Glomerular endothelial cell (primary cell): ENCODE measurements around the gene CLEC2B. TPM values are rescaled to one million over a fixed set of nuclear protein-coding genes. Genes with fewer than 3 reads are reported as not detected.

Experiments used
- DNase-seq: peaks from one replicate; pipeline ENCODE4 v3.0.0-alpha.2; 2011; ENCODE audit warnings: low read depth, low spot score; ENCODE audit errors: extremely low read depth
- total RNA-seq: library from RNA; depleted of rRNA; stranded (reverse); fragments of >200 nt; gene quantifications from 2 replicates; pipeline ENCODE4 v1.2.3, GENCODE V29; 2015

Gene CLEC2B
- total RNA-seq, 1 donor from 2014 or later, result 31.2 TPM

DNA sequence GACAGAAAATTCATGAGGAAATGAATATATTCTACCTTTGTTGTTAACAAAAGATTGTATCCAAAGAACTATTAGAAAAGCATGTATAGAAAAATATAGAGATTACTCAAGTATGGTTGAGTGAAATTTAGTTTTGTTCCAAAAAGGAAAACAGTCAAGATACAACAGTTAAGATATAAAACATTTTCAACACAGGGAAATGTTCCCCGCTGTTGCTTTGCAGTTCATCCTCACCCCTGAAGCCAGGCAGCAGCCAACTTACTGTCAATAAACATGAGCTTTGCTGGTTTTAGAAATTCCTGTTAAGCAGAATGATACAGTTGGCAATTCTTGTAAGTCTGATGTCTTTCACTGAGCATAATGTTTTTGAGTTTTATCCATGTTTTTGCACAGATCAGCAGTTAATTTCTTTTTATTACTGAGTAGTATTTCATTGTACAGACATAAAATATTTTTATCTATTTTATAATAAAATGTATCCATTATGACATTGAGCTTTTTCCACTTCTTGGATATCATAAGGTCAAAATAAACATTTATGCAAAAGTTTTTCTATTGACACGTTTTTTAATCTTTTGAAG is 1.2 kb upstream of the CLEC2B start:
- no peak for DNase-seq

DNA sequence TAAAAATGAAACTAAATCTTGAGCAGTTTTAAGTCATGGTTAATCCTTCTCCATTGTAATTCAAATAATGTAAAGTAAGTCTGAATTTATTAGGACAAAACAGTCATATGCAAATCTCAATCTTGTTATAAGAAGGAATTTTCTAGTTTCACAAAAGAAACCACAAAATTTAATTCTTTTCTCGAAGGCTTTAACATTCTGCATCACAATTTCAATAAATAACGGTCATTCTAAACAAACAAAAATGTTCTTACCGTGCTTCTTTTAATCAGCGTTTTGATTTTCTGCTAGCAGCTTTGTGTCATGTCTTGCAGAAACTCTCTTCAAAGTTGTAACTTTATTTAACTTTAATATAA is 225 bp downstream of the CLEC2B start:
- DNase-seq, result no peak

DNA sequence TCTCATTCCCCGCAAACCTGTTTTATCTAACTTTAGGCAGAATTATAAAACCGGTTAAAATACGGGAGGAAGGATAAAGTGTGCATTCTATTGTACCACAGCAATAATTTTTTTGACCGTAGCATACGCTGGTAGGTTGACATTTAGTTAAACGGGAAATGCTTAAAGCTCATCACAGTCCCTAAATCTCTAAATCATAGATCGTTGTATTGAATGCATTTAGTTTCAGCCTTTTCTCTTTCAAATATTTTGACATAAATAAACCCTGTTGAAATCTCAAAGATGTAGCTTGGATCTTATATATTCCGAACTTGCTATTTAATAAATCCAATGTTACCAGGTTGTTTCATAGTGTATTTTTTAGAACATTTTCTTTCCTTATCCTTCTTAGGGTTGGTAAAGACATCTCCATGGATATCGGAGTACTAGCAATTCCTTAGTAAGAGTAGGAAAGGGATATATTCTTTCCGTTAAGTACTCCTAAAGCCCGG is 798 bp downstream of the CLEC2B start:
- no peak for DNase-seq

DNA sequence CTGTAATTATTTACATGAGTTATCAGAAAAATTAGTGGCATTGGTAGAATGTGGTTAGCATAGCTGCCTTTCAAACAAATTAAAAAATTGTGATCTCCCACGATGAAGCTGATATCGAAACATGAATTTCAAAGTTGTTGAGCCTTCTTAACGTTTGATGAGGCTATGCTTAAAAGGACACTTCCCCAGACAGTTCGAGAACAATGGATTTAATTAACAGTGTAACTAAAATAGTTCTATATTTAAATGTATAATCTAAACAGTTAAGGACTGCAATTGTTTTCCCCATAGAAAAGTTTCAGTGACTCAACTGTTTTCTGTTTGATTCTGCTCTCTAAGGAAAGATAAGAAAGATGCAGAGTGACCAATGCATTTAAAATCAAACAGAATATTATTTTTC is 1.6 kb downstream of the CLEC2B start:
- DNase-seq, result no peak

DNA sequence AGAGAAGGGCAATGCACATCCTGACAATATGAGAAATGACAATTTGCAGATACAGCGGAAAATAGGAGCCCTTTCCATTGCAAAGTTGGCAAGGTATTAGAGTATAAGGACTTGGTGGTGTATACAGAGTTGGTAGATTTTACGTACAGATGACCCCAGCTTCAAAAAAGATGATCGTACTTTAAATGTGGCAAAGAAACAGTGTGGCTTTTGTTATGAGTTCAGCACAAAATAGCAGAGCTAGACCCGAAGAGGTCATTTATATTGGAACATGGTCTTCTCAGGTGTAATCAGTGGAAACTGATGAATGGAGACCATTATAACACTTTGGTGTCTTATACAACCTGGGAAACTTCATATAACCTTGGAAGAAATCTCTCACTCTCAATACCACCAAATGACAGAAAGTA is 2.3 kb downstream of the CLEC2B start:
- no peak for DNase-seq

DNA sequence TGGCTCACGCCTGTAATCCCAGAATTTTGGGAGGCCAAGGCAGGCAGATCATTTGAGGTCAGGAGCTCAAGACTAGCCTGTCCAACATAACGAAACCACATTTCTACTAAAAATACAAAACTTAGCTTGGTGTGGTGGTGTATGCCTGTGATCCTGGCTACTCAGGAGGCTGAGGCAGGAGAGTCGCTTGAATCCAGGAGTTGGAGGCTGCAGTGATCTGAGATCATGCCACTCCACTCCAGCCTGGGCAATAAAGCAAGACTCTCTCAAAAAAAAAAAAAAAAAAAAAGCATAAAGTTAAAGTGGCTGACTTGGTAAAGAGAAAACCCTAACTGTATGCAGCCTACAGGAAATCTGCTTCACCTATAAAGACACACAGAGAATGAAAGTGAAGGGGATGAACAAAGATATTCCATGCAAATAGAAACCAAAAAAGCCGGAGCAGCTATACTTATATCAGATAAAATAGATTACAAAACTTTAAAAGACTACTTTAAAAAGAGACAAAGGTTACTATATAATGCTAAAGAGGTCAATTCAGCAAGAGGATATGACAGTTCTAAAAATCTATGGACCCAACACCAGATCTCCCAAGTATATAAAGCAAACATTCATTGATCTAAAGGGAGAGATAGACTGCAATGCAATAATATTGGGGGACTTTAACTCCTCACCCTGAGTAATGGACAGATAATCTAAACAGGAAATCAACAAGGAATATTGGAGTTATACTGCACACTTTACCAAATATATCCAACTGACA is 4.1 kb downstream of the CLEC2B start:
- DNase-seq, result no peak

DNA sequence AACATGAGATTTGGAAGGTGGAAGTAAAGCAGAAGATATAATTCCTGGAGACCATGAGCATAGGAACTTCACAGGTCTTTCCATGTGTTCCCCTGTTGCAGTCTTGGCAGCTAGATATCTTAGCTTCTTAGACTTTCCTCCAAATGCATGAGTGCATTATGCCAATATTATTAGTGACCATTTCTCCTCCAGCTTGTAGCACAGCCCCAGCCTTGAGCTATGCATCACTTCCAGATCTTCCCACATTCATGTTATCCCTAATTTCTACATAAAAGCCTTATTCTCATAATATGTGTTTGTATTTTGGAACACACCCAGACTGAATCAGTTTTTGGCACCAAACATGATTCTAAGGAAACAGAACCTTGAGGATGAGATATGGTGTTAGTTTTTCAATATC is 11.0 kb downstream of the CLEC2B start:
- DNase-seq, result no peak

DNA sequence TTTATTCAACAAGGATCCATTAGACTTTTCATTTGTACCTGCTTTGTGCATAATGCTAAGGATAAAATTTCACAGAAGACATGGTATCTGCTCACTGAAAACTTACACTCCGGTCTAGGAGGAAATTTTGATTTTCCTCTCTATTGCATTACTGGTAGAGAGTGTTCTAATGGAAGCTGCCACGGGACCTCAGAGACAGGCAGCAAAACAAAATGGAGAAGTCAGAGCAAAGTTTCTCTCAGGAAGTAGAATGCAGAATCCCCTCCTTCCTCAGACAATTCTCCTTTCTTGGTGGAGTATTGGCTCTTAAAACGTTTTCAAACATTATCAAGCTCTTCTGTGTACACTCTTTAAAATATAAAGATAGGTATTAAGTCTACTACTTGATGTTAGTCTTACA is 12.3 kb downstream of the CLEC2B start:
- no peak for DNase-seq

DNA sequence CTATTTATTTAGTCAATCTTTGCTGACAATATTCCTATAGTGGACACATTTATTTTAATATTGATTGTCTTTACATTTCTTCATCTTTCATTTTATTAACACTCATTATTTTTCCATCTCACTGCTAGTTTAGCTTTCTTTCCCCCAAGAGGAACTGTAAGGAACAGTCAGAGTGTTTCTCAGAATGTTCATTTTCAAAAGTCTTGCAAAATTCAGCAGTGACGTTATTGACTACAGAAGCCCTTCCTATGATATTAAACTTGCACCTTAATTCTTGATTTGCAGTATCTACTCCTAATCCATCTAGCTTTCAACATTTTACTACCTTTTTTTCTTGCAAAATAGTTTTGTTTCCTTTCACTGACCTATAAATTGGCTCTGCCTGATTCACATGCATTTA is 13.0 kb downstream of the CLEC2B start:
- DNase-seq, result no peak

DNA sequence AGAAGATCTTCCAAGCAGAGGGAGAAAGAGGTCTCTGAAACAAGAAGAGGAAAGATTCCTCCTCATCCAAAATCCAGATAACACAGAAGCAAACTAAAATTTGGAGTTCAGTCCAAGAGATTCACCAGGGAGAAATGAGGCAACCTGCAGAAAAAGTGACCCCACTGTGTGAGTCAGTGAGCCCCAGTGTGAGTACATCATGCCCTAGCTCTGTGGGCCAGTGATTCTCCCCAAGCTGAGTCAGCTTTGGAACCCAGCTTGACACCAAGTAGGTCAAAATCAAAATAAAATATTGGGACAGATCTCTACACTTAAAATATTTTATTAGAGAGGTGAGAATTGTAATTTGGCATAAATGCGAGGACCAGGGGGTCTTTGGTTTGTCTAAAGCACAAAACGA is 17.2 kb downstream of the CLEC2B start:
- DNase-seq, result no peak

DNA sequence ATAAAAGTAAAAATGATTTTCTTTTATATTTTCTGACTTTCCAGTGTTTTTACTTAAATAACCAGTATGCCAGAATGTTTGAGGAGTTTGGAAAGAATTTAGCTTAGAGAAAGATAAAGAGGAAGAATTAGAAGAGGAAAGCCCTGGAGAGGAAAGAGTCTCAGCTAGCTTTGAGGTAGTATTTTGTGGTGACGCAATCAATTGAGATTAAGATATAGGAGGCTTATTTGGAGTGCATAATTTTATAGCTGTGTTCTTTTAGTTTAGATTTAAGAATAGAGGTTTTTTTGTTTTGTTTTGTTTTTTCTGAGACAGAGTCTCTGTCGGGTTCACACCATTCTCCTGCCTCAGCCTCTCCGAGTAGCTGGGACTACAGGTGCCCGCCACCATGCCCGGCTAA is 18.1 kb downstream of the CLEC2B start:
- no peak for DNase-seq

DNA sequence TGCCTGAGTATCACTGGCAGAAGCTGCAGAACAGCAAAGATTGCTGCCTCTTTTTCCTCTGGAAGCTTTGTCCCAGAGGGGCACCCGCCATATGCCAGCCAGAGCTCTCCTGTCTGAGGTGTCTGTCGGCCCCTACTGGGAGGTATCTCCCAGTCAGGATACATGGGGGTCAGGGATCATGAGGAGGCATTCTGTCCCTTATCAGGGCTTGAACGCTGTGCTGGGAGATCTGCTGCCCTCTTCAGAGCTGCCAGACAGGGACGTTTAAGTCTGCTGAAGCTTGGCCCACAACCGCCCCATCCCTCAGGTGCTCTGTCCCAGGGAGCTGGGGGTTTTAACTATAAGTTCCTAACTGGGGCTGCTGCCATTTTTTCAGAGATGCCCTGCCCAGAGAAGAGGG is 20.3 kb downstream of the CLEC2B start:
- no peak for DNase-seq

DNA sequence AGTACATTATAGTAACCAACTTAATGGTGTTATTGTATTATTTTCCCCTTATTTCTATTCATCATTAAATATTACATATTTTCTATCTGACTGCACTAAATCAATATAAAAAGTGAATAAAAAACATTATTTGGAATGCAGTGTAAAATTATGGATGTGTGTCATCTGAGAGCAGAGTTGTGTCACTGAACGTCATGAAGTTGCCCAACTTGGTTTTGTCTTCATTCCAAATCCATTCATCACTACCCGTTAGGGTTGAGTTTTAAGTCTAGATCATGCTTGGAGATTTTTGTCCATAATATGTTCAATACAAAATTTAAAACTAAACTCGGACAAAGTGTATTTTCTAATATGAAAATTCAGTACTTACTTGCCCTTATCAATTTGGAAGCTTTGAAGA is 25.7 kb downstream of the CLEC2B start:
- no peak for DNase-seq

DNA sequence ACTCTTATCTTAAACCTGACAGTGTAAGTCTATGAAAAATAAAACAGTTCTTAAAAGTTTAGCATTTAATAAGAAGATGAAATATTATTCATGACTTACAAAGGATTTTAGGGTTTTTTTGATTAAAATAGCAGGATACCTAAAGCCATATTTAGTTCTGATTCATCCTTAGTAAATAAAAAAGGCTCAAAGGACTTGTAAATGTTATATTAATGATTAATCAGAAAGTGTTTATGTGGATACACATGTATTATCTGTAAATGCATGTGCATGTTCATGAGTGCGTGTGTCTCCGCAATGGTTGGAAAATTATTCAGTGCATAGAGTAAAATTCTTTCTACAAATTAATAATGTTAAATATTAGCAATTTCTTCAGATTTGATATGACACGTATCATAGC is 37.4 kb downstream of the CLEC2B start:
- no peak for DNase-seq

DNA sequence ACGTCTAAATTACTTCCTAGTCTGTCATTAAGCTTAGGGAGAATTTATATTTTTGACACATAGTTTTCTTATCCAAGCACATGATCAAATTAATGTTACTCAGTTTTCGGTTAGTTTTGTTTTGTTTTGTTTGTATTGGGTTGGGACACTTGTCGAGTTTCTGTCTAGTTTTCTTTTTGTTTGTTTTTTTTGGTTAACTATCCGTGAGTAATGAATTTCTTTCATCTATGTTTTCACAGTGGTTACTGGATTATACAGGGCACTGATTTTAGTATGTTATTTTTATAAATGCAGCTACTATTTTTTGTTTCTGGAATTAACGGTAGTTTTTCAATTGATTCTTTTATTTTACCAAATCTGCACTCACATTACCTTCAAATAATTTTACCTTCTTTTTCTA is 39.2 kb downstream of the CLEC2B start:
- DNase-seq, result no peak

DNA sequence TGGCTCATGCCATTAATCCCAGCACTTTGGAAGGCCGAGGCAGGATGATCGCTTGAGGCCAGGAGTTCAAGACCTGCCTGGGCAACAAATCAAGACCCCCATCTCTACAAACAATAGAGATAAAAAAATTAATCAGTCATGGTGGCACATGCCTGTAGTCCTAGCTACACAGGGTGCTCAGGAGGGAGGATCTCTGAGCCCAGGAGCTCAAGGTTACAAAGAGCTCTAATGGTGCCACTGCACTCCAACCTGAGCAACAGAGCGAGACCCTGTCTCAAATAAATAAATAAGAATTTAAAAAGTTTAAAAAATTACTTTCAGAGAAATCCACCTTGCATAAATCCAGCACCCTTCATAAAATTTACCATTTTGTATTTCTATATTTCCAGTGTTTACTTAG is 39.7 kb downstream of the CLEC2B start:
- no peak for DNase-seq

DNA sequence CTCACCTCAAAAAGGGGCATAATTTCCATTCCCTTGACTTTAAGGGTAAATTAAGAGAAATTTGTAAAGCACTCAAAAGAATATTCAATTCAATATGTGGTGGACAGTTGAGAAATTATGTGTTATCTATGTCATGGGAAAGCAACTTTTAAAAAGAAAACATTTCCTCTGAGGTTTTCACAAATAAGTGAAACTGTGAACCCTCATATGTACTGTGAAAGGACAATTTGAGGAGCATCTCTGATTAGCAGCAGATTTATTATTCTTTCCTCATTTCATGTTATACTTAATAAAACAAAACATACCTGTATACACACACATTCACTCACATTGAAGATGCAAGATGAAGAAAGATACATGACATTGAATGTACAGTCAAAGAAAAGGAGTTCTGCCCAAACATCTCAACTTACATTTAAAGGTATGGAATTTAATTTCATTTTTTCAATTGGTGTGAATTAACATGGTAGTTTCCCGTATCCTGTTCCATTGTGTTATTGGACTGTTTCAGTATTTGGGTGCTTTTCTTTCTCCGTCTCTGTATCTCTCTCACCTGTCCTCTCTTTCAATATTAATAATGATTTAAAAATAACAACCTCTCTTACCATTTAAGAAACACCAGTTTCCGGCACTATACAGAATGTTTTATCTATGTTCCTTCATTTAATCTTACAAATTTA is 41.8 kb downstream of the CLEC2B start, which contains the start of gene KLRF1:
Gene KLRF1, plus strand, starts transcription at position 273 of the 680 bp plus-strand sequence. Its CDS starts 64 bp downstream, at position 337.
- no peak for DNase-seq

DNA sequence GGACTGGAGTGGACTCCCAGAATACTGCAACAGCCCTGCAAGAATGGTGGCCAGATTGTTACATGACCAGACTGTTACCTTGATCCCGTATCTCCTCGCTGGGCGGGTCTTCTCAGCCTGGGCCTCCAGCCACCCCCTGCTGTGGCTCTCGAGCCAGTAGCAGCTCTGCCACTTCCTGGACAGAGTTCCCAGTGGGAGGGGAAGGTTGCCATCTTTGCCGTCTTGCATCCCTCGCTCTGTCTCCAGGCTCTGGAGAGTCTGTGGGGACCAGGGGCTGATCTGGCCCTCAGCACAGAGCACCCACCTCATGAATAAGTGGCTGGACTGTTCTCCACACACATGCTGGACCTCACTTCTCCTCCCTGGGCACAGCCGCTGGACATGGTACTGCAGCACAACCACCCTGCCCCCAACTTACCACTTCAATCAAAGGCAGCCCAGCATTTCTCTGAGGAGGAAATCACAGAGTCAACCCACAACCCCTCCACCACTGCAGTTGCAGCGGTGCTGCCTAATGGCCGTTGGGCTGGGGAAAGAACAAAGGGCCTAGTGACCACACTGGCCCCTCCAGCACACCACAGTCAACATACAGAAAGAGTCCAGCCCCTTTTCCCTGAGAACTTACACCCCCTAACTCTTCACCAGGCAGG is 48.7 kb downstream of the CLEC2B start:
- DNase-seq, result no peak

DNA sequence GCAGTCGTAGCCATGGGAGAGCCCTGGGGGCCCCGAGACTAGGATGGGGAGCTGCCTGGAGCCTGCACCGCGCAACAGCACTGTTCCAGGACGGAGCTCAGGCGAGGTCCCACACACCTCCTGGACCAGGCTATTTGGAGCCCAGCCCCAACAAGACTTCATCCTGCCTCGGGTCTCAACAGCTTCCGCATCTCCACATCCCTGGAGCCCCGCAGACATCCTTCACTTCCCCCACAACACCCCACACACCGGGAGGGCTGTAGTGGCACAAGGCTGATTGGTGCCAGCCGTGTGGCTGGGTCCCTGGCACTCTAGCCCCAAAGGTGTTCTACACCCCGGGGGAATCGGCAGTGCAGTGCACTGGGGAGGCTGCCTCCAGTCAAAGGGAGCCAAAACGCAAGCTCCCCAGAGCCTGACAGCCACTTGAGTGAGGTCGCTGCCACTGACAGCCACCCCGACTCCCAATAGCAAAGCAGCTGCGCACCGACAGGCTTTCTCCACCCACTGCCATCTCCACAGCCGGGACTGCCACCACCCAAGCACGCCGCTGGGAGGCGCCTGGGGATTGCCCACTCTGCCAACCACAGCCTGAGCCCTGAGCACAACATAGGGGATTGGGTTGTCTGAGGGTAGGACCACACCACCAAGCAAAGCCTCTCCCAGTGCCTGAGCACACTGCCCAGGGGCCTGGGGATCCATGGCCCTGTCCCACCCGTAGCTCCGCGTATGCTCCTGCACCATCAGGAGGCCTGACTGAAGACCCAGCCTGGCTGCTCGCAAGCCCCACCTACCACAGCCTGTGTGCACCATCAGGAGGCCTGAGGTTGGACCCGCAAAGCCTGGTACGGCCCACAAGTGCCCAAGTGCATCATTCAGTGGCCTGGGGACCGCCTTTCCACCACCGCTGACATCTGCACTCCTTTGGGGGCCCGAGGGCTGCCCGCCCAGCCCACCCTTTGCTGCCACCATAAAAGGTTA is 55.0 kb downstream of the CLEC2B start:
- no peak for DNase-seq

DNA sequence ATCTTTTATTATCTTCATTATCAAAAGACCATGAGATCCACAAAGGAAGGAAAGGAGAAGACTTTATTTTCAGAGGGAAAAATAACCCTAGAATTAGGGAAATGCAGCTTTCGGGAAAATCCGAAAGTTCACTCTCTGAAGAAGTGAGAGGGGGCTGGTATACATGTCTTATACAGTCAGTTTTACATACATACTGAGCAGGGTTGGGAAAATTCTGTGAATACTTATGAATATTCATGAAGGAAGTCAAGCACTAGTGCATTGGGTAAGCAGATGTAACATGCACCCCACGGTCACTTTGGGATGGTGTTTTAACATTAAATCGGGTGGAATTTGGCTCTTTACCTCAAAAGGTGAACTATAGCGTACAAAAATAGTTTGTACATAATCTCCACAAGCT is 57.5 kb downstream of the CLEC2B start:
- no peak for DNase-seq
